Measurements from ENCODE around the gene NECAB2. TPM values are rescaled to one million over a fixed set of nuclear protein-coding genes. Genes with fewer than 3 reads are reported as not detected.

The NECAB2 gene
- total RNA-seq = under 0.01 TPM in 1 of 2 replicates, not detected in the other

DNA sequence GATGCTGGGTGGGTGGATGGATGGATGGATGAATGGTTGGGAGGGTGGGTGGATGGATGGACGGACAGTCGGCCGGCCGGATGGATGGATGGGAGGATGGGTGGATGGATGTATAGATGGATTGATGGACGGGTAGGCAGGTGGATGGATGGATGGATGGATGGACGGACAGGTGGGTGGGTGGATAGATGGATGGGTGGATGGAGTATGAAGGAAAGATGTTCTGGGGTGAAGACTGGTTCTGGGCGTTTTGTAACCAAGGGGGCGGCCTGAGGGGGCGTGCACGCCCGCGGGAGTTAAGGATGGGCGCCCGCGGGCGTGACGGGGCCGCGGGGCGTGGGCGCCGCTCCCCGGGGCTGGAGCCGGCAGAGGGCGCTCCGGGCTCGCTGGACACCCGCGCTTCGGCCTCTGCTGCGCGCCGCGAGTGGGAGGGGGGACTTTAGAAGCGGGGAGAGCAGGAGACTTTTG lies at the start of gene NECAB2:
Gene NECAB2 (plus strand): TSS at position 407 of the 468 bp plus-strand sequence. CDS start 405 bp downstream, outside the sequence.

DNA sequence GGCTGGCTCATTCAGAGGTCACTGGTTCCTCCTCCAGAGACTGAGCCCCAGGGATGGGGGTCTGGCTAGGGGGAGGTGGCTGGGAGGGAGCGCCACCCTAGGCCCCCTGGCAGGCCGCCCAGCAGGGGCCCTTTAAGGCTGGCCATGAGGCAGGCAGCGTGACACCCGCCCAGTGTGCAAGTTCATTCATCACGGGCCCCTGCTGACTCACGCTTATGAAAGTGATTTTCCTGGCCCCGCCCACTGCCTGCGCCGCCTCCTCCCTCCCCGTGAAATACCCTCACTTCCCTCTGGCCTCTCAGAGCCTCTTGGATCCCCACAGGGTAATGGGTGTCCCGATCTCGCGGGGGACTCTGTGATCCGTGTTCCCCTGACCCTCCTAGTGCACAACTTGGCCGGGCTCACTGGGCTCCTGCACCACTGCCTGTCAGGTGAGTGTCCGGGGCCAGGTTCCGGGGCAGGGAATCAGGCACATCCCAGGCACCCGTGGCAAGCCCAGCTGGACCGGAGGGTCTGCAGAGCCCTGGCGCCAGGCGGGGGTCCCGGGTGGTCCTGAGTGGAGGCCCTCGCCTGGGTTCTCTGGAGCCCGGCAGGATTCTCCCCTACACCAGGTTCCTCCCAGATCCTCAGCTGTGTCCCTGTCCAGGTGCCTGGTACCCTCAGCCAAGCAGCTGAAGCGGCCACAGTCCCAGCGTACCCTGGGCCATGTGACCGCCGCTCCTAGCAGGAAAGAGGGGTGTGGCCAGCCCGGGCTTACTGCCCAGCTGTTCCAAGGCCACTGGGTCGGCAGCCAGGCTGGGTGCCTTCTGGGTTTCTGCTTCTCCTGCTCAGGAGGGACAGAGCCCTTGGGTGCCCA lies 14.9 kb upstream of the NECAB2 start, which contains the start of gene OSGIN1:
Gene OSGIN1 (plus strand): TSS at position 301 of the 856 bp plus-strand sequence. CDS start 4,432 bp downstream, outside the sequence.

DNA sequence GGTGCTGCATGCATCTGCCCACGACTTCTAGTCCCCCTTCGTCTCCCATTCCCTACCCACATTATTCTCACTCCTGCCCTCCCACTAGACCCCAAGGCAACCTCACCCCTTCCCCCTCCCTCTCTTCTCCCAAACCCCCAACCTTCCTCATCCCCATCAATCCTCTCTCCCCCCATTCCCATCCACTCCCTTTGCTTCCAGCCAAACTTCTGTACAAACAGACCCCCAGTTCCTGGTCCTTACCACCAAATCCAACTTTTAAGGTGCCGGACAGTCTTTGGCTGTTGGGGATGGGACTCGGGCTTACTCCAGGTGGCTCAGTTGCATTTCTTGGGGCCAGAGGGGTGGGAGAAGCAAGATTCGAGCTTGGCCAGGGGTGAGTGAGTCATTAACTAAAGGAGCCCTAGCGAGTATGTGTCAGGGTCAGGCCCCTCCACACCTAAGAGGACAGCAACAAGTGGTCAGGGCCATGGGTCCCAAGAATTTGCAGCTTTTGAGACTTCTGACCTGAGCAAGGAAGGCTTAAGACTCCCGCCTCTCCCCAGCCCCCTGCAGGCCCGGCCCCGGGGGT lies 74.3 kb downstream of the NECAB2 start, which contains the start of gene SLC38A8:
Gene SLC38A8 (minus strand): TSS at position 488 of the 571 bp plus-strand sequence. CDS start 638 bp downstream, outside the sequence.

Other genes with a start within 250 kb of the NECAB2 start
- 19.0 and 45.5 TPM in 2 replicates for gene HSBP1, start 160.3 kb upstream of the NECAB2 start, total RNA-seq
- gene MLYCD, start 69.1 kb upstream of the NECAB2 start, total RNA-seq = 2.6 and 3.5 TPM in 2 replicates
- 0.91 and 0.97 TPM in 2 replicates for gene OSGIN1, start 15.0 kb upstream of the NECAB2 start, total RNA-seq
- gene SLC38A8, start 74.6 kb downstream of the NECAB2 start, total RNA-seq = not detected in 2 replicates
- gene MBTPS1, start 148.7 kb downstream of the NECAB2 start, total RNA-seq = 107 and 123 TPM in 2 replicates
- gene HSDL1, start 176.9 kb downstream of the NECAB2 start, total RNA-seq = 25.7 and 33.4 TPM in 2 replicates
- gene DNAAF1, start 177.1 kb downstream of the NECAB2 start, total RNA-seq = not detected in 2 replicates
- gene TAF1C, start 218.8 kb downstream of the NECAB2 start, total RNA-seq = 15.9 and 24.3 TPM in 2 replicates
- not detected in 2 replicates for gene ADAD2, start 222.9 kb downstream of the NECAB2 start, total RNA-seq

All from epithelial cell of umbilical artery (primary cell).